Measurements from ENCODE around the gene B4GALT1. TPM values are rescaled to one million over a fixed set of nuclear protein-coding genes. Genes with fewer than 3 reads are reported as not detected.
A peak's percentile ranks its signal among the peaks of the same experiment; 100 is the strongest.

Gene B4GALT1
- total and polyA plus RNA-seq, 3 experiments from 2014 or later = 38.0 to 41.6 (median 38.3) TPM

GRCh38 chr9:33158843-33159776 lies 8.0 kb downstream of the B4GALT1 start:
- H3K9me3 ChIP-seq (ENCODE audit: low read length) = no peaks in the 10 kb centered on the region
- H3K27ac ChIP-seq (ENCODE audit: low read depth, low read length) = peak overlapping the region; percentile 86
- peaks cover 89 to 98% (median 98%) of the 10 kb centered on the region in 3 donors for H3K4me1 Mint-ChIP-seq
- peak overlapping the region; percentile 63 to 99 (median 88) for H3K4me3 Mint-ChIP-seq
- no peaks in the 10 kb centered on the region for H3K9me3 Mint-ChIP-seq
- H3K36me3 Mint-ChIP-seq = peaks cover 0 to under 1% (median 0%) of the 10 kb centered on the region in 3 donors
- no peaks in the 10 kb centered on the region for H3K36me3 ChIP-seq (ENCODE audit: insufficient read depth, low read length)
- peak in 3 of 5 donors; percentile 68 to 74 (median 70) for DNase-seq
- peaks cover 95% of the 10 kb centered on the region for H3K4me1 ChIP-seq (ENCODE audit: insufficient read depth, low read length)
- ChIA-PET POLR2A (interaction anchor here (1.3 to 1.8 kb wide), 2 partner anchors 18 to 22 kb away, joined by 4 to 7 read pairs; no protein-coding TSS in a partner anchor), CTCF (interaction anchor here (0.9 to 3.7 kb wide), 8 partner anchors 8 to 131 kb away, joined by 3 to 21 read pairs (median 4); partner anchors contain the start of genes B4GALT1 and NFX1)
- H3K27me3 ChIP-seq (ENCODE audit: insufficient read depth, low read length, poor library complexity, severe bottlenecking) = no peaks in the 10 kb centered on the region
- peak overlapping the region; percentile 91 to 99 (median 98) for H3K27ac Mint-ChIP-seq
- no peaks in the 10 kb centered on the region for H3K27me3 Mint-ChIP-seq
- H3K4me3 ChIP-seq (ENCODE audit: low read length) = peak overlapping the region; percentile 16

GRCh38 chr9:33157960-33158842 lies 8.9 kb downstream of the B4GALT1 start:
- no peak for DNase-seq
- Mint-ChIP-seq H3K36me3 (peaks cover 0 to 2% (median 0%) of the 10 kb centered on the region in 3 donors), H3K9me3 (no peaks in the 10 kb centered on the region), H3K4me1 (peaks cover 88 to 98% (median 98%) of the 10 kb centered on the region in 3 donors), H3K27ac (peak overlapping the region; percentile 91 to 99 (median 98)), H3K27me3 (no peaks in the 10 kb centered on the region), H3K4me3 (peak overlapping the region; percentile 63 to 99 (median 88))
- peaks cover 94% of the 10 kb centered on the region for H3K4me1 ChIP-seq (ENCODE audit: insufficient read depth, low read length)
- no peaks in the 10 kb centered on the region for H3K9me3 ChIP-seq (ENCODE audit: low read length)
- H3K27ac ChIP-seq (ENCODE audit: low read depth, low read length) = peak overlapping the region; percentile 86
- ChIA-PET CTCF (interaction anchor here (1.2 to 1.6 kb wide), 2 partner anchors 9 to 52 kb away, joined by 3 read pairs; partner anchors contain the start of gene B4GALT1), POLR2A (interaction anchor here (1.4 to 1.8 kb wide), 2 partner anchors 10 to 21 kb away, joined by 4 read pairs; partner anchors contain the start of gene B4GALT1)
- peak overlapping the region; percentile 0 for H3K4me3 ChIP-seq (ENCODE audit: low read length)
- no peaks in the 10 kb centered on the region for H3K36me3 ChIP-seq (ENCODE audit: insufficient read depth, low read length)
- H3K27me3 ChIP-seq (ENCODE audit: insufficient read depth, low read length, poor library complexity, severe bottlenecking) = no peaks in the 10 kb centered on the region

GRCh38 chr9:33155393-33155792 lies 11.7 kb downstream of the B4GALT1 start:
- Mint-ChIP-seq H3K27ac (peak overlapping the region; percentile 51 to 98 (median 86)), H3K4me1 (peaks cover 88 to 98% (median 97%) of the 10 kb centered on the region in 3 donors), H3K27me3 (no peaks in the 10 kb centered on the region), H3K4me3 (peak overlapping the region in 4 of 7 donors; percentile 10 to 67 (median 40)), H3K36me3 (peaks cover 0 to 2% (median 0%) of the 10 kb centered on the region in 3 donors), H3K9me3 (no peaks in the 10 kb centered on the region)
- no peak for DNase-seq
- Histone ChIP-seq H3K27me3 (ENCODE audit: insufficient read depth, low read length, poor library complexity, severe bottlenecking) (no peaks in the 10 kb centered on the region), H3K36me3 (ENCODE audit: insufficient read depth, low read length) (no peaks in the 10 kb centered on the region), H3K27ac (ENCODE audit: low read depth, low read length) (no peak overlapping the region), H3K9me3 (ENCODE audit: low read length) (no peaks in the 10 kb centered on the region), H3K4me1 (ENCODE audit: insufficient read depth, low read length) (peaks cover 90% of the 10 kb centered on the region), H3K4me3 (ENCODE audit: low read length) (no peak overlapping the region)
- POLR2A ChIA-PET = no interaction called here
- CTCF ChIA-PET = interaction anchor here (0.9 to 1.8 kb wide), 3 partner anchors 9 to 71 kb away, joined by 3 to 6 read pairs (median 3); no protein-coding TSS in a partner anchor

GRCh38 chr9:33154371-33154770 lies 12.8 kb downstream of the B4GALT1 start:
- peaks cover 80% of the 10 kb centered on the region for H3K4me1 ChIP-seq (ENCODE audit: insufficient read depth, low read length)
- Mint-ChIP-seq H3K27ac (peak overlapping the region; percentile 9 to 98 (median 83)), H3K36me3 (peaks cover 0 to 2% (median 0%) of the 10 kb centered on the region in 3 donors), H3K27me3 (no peaks in the 10 kb centered on the region), H3K9me3 (no peaks in the 10 kb centered on the region), H3K4me1 (peaks cover 86 to 98% (median 94%) of the 10 kb centered on the region in 3 donors), H3K4me3 (peak overlapping the region in 6 of 7 donors; percentile 4 to 53 (median 12))
- no peaks in the 10 kb centered on the region for H3K9me3 ChIP-seq (ENCODE audit: low read length)
- ChIA-PET POLR2A (no interaction called here), CTCF (no interaction called here)
- no peak overlapping the region for H3K4me3 ChIP-seq (ENCODE audit: low read length)
- H3K27me3 ChIP-seq (ENCODE audit: insufficient read depth, low read length, poor library complexity, severe bottlenecking) = no peaks in the 10 kb centered on the region
- no peak overlapping the region for H3K27ac ChIP-seq (ENCODE audit: low read depth, low read length)
- no peaks in the 10 kb centered on the region for H3K36me3 ChIP-seq (ENCODE audit: insufficient read depth, low read length)
- no peak for DNase-seq

- DNase-seq = no peak
- peak overlapping the region; percentile 58 to 98 (median 92) for H3K27ac Mint-ChIP-seq
- H3K36me3 Mint-ChIP-seq = peaks cover 0 to 2% (median 0%) of the 10 kb centered on the region in 3 donors
- H3K27me3 Mint-ChIP-seq = no peaks in the 10 kb centered on the region
- peaks cover 84 to 98% (median 94%) of the 10 kb centered on the region in 3 donors for H3K4me1 Mint-ChIP-seq
- no peak overlapping the region for H3K27ac ChIP-seq (ENCODE audit: low read depth, low read length)
- no peaks in the 10 kb centered on the region for H3K9me3 ChIP-seq (ENCODE audit: low read length)
- H3K4me3 ChIP-seq (ENCODE audit: low read length) = no peak overlapping the region
- H3K4me3 Mint-ChIP-seq = peak overlapping the region in 6 of 7 donors; percentile 32 to 80 (median 64)
- no peaks in the 10 kb centered on the region for H3K9me3 Mint-ChIP-seq
- no peaks in the 10 kb centered on the region for H3K36me3 ChIP-seq (ENCODE audit: insufficient read depth, low read length)
- ChIA-PET POLR2A (no interaction called here), CTCF (no interaction called here)
- H3K4me1 ChIP-seq (ENCODE audit: insufficient read depth, low read length) = peaks cover 75% of the 10 kb centered on the region
- no peaks in the 10 kb centered on the region for H3K27me3 ChIP-seq (ENCODE audit: insufficient read depth, low read length, poor library complexity, severe bottlenecking)
Measured at GRCh38 chr9:33153666-33154065, 13.5 kb downstream of the B4GALT1 start.

- ChIA-PET CTCF (no interaction called here), POLR2A (no interaction called here)
- Histone ChIP-seq H3K27me3 (ENCODE audit: insufficient read depth, low read length, poor library complexity, severe bottlenecking) (no peaks in the 10 kb centered on the region), H3K27ac (ENCODE audit: low read depth, low read length) (no peak overlapping the region), H3K9me3 (ENCODE audit: low read length) (no peaks in the 10 kb centered on the region), H3K4me1 (ENCODE audit: insufficient read depth, low read length) (peaks cover 75% of the 10 kb centered on the region), H3K36me3 (ENCODE audit: insufficient read depth, low read length) (no peaks in the 10 kb centered on the region), H3K4me3 (ENCODE audit: low read length) (no peak overlapping the region)
- Mint-ChIP-seq H3K27ac (peak overlapping the region; percentile 58 to 98 (median 92)), H3K27me3 (no peaks in the 10 kb centered on the region), H3K4me3 (peak overlapping the region in 6 of 7 donors; percentile 32 to 80 (median 64)), H3K9me3 (no peaks in the 10 kb centered on the region), H3K4me1 (peaks cover 84 to 98% (median 94%) of the 10 kb centered on the region in 3 donors), H3K36me3 (peaks cover 0 to 2% (median 0%) of the 10 kb centered on the region in 3 donors)
- DNase-seq = no peak
Measured at GRCh38 chr9:33153001-33153400, 14.1 kb downstream of the B4GALT1 start.

GRCh38 chr9:33151601-33152000 lies 15.5 kb downstream of the B4GALT1 start:
- no peaks in the 10 kb centered on the region for H3K9me3 ChIP-seq (ENCODE audit: low read length)
- H3K27ac Mint-ChIP-seq = peak overlapping the region; percentile 50 to 98 (median 90)
- peaks cover 0 to 9% (median 3%) of the 10 kb centered on the region in 3 donors for H3K36me3 Mint-ChIP-seq
- ChIA-PET POLR2A (no interaction called here), CTCF (interaction anchor here (0.7 to 1.8 kb wide), 6 partner anchors 8 to 118 kb away, joined by 3 to 5 read pairs (median 3); partner anchors contain the start of gene B4GALT1)
- DNase-seq = no peak
- peaks cover 63% of the 10 kb centered on the region for H3K4me1 ChIP-seq (ENCODE audit: insufficient read depth, low read length)
- H3K27ac ChIP-seq (ENCODE audit: low read depth, low read length) = no peak overlapping the region
- H3K4me3 ChIP-seq (ENCODE audit: low read length) = no peak overlapping the region
- no peaks in the 10 kb centered on the region for H3K27me3 ChIP-seq (ENCODE audit: insufficient read depth, low read length, poor library complexity, severe bottlenecking)
- H3K36me3 ChIP-seq (ENCODE audit: insufficient read depth, low read length) = no peaks in the 10 kb centered on the region
- no peaks in the 10 kb centered on the region for H3K9me3 Mint-ChIP-seq
- peaks cover 84 to 97% (median 94%) of the 10 kb centered on the region in 3 donors for H3K4me1 Mint-ChIP-seq
- H3K4me3 Mint-ChIP-seq = peak overlapping the region in 6 of 7 donors; percentile 32 to 80 (median 69)
- H3K27me3 Mint-ChIP-seq = no peaks in the 10 kb centered on the region
